Small intestine (tissue), 7 donors: ENCODE data around the gene SHANK3. TPM values are rescaled to one million over a fixed set of nuclear protein-coding genes. Genes with fewer than 3 reads are reported as not detected.

Experiments
- DNase-seq, 2 donors: peaks; one replicate each; pipeline versions ENCODE4 v3.0.0 to v3.0.0-alpha.2; 2013
- FAIRE-seq: peaks from 2 replicates; lab custom pipeline; 2012; peaks lifted over from hg19 to GRCh38; lab: Jason Lieb, UNC
- H3K27ac ChIP-seq, 3 donors: one replicate each; pipeline ENCODE4 v1.5.1; 2013; ENCODE audit warnings: low read length in 2 of 3, mild to moderate bottlenecking in 2 of 3, control low read depth in 1 of 3, inconsistent platforms in 1 of 3, low read depth in 1 of 3, moderate library complexity in 1 of 3
- H3K27me3 ChIP-seq, 3 donors: one replicate each; pipeline ENCODE4 v1.6.1; 2013; ENCODE audit warnings: low read length in 3 of 3, inconsistent platforms in 1 of 3; ENCODE audit not compliant: control insufficient read depth in 3 of 3, insufficient read depth in 3 of 3
- H3K36me3 ChIP-seq, 3 donors: one replicate each; pipeline ENCODE4 v1.6.1; 2013; ENCODE audit warnings: low read length in 3 of 3, inconsistent platforms in 1 of 3, low read depth in 1 of 3, mild to moderate bottlenecking in 1 of 3, moderate library complexity in 1 of 3; ENCODE audit not compliant: control insufficient read depth in 3 of 3, insufficient read depth in 2 of 3
- H3K4me1 ChIP-seq, 3 donors: one replicate each; pipeline ENCODE4 v1.6.1; 2013; ENCODE audit warnings: low read length in 2 of 3, inconsistent platforms in 1 of 3, low read depth in 1 of 3, mild to moderate bottlenecking in 1 of 3, moderate library complexity in 1 of 3; ENCODE audit not compliant: control insufficient read depth in 3 of 3, insufficient read depth in 2 of 3
- H3K4me3 ChIP-seq, 3 donors: one replicate each; pipeline ENCODE4 v1.5.1; 2013; ENCODE audit warnings: low read length in 3 of 3, control low read depth in 1 of 3, inconsistent platforms in 1 of 3, low read depth in 1 of 3, mild to moderate bottlenecking in 1 of 3, moderate library complexity in 1 of 3
- H3K9me3 ChIP-seq, 2 donors: one replicate each; pipeline ENCODE4 v1.6.1; 2013; ENCODE audit warnings: low read depth in 1 of 2, low read length in 1 of 2; ENCODE audit not compliant: control insufficient read depth in 2 of 2, insufficient read depth in 1 of 2
- WGBS, 3 donors: extraction: QIAGEN DNeasy Blood & Tissue Kit; methylation state at CpG; one replicate each; pipeline ENCODE4 v1.1.7; 2013; 5-methylcytosine and 5-hydroxymethylcytosine counted together
- polyA plus RNA-seq, 4 donors: library from polyadenylated mRNA; stranded (reverse) in 3 of 4; unstranded in 1 of 4; fragments of 200-250 nt in 3 of 4; fragments of 120-200 nt in 1 of 4; gene quantifications; one replicate each; pipeline versions ENCODE4 v1.2.1 to v1.2.3, GENCODE V29; 2013
- donor health status: healthy with polysubstance abuse.
- donor health status: control.
- donor health status: control.
- donor health status: Bipolar disorder and iron deficiency.
- donor health status: healthy.

Gene SHANK3
- polyA plus RNA-seq, 4 donors = 0.27 to 19.6 (median 5.2) TPM

DNA sequence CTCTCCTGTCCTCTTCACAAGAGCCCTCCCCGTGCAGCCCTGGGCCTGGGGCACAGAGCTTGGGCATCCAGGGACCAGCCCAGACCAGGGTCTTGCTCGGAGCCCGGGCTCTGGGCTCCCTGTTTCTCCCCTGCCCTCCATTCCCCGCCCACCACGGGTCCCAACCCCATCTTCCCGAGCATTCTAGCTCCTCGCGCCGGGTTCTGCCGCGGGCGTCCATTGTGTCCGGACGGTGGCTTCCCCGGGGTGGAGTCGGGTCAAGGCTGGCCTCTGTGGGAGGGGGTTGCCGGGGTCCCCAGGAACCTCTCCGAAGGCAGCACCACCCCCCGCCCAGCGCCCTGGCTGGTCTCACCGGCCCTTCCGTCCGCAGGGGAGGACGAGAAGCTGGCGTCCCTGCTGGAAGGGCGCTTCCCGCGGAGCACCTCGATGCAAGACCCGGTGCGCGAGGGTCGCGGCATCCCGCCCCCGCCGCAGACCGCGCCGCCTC lies 47.2 kb downstream of the SHANK3 start:
- peaks cover 0 to 3% of the 10 kb centered on the region in 2 donors for H3K9me3 ChIP-seq
- peaks cover 0 to 16% (median 3%) of the 10 kb centered on the region in 3 donors for H3K27me3 ChIP-seq
- FAIRE-seq (no peak), DNase-seq (no peak)
- peaks cover 0 to 52% (median 0%) of the 10 kb centered on the region in 3 donors for H3K36me3 ChIP-seq
- no peak overlapping the region for H3K27ac ChIP-seq
- 38 to 58% (median 47%) methylated on average over 32 to 40 of the region's 40 CpGs for WGBS, 3 donors
- H3K4me3 ChIP-seq = no peak overlapping the region
- H3K4me1 ChIP-seq = no peaks in the 10 kb centered on the region

DNA sequence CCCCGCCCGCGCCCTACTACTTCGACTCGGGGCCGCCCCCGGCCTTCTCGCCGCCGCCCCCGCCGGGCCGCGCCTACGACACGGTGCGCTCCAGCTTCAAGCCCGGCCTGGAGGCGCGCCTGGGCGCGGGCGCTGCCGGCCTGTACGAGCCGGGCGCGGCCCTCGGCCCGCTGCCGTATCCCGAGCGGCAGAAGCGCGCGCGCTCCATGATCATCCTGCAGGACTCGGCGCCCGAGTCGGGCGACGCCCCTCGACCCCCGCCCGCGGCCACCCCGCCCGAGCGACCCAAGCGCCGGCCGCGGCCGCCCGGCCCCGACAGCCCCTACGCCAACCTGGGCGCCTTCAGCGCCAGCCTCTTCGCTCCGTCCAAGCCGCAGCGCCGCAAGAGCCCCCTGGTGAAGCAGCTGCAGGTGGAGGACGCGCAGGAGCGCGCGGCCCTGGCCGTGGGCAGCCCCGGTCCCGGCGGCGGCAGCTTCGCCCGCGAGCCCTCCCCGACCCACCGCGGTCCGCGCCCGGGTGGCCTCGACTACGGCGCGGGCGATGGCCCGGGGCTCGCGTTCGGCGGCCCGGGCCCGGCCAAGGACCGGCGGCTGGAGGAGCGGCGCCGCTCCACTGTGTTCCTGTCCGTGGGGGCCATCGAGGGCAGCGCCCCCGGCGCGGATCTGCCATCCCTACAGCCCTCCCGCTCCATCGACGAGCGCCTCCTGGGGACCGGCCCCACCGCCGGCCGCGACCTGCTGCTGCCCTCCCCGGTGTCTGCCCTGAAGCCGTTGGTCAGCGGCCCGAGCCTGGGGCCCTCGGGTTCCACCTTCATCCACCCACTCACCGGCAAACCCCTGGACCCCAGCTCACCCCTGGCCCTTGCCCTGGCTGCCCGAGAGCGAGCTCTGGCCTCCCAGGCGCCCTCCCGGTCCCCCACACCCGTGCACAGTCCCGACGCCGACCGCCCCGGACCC lies 48.0 kb downstream of the SHANK3 start:
- DNase-seq (no peak), FAIRE-seq (no peak)
- H3K4me3 ChIP-seq = no peak overlapping the region
- H3K9me3 ChIP-seq = peaks cover 0 to 3% of the 10 kb centered on the region in 2 donors
- peaks cover 0 to 16% (median 3%) of the 10 kb centered on the region in 3 donors for H3K27me3 ChIP-seq
- 34 to 51% (median 38%) methylated on average over 60 to 132 of the region's 132 CpGs for WGBS, 3 donors
- peaks cover 0 to 53% (median 0%) of the 10 kb centered on the region in 3 donors for H3K36me3 ChIP-seq
- no peaks in the 10 kb centered on the region for H3K4me1 ChIP-seq
- H3K27ac ChIP-seq = no peak overlapping the region

- WGBS, 3 donors = 86 to 91% (median 90%) methylated on average over 30 to 32 of the region's 32 CpGs
- DNase-seq (no peak), FAIRE-seq (no peak)
- Histone ChIP-seq H3K4me3 (no peak overlapping the region), H3K4me1 (no peaks in the 10 kb centered on the region), H3K36me3 (peaks cover 0 to 58% (median 0%) of the 10 kb centered on the region in 3 donors), H3K9me3 (peaks cover 0 to 3% of the 10 kb centered on the region in 2 donors), H3K27me3 (peaks cover 0 to 16% (median 3%) of the 10 kb centered on the region in 3 donors), H3K27ac (no peak overlapping the region)
Measured at GRCh38 chr22:50721257-50721844, 48.7 kb downstream of the SHANK3 start.

GRCh38 chr22:50722048-50722701 lies 49.6 kb downstream of the SHANK3 start:
- Histone ChIP-seq H3K36me3 (peaks cover 0 to 63% (median 0%) of the 10 kb centered on the region in 3 donors), H3K9me3 (peaks cover 0 to 3% of the 10 kb centered on the region in 2 donors), H3K4me3 (no peak overlapping the region), H3K4me1 (no peaks in the 10 kb centered on the region), H3K27ac (no peak overlapping the region), H3K27me3 (peaks cover 0 to 16% (median 3%) of the 10 kb centered on the region in 3 donors)
- FAIRE-seq (no peak), DNase-seq (no peak)
- WGBS, 3 donors = 94 to 96% (median 94%) methylated on average over 32 to 33 of the region's 33 CpGs

Other genes starting within 250 kb of the SHANK3 start
- 10 to 100 TPM; 27.3 to 43.7 (median 35.4) TPM for gene SBF1, start 197.8 kb upstream of the SHANK3 start, polyA plus RNA-seq
- 10 to 100 TPM in 2 of 4 donors, 1 to 10 TPM in 2; 2.2 to 14.7 (median 8.7) TPM for gene ADM2, start 191.3 kb upstream of the SHANK3 start, polyA plus RNA-seq
- under 1 TPM in 2 of 4 donors, not detected in 2; 0.28 to 0.44 TPM for gene MIOX, start 186.0 kb upstream of the SHANK3 start, polyA plus RNA-seq
- 10 to 100 TPM; 37.8 to 52.8 (median 46.9) TPM for gene LMF2, start 165.1 kb upstream of the SHANK3 start, polyA plus RNA-seq
- 10 to 100 TPM; 29.3 to 45.9 (median 39.8) TPM for gene NCAPH2, start 164.6 kb upstream of the SHANK3 start, polyA plus RNA-seq
- gene SCO2, start 147.2 kb upstream of the SHANK3 start, polyA plus RNA-seq = 1 to 10 TPM in 3 of 4 donors, under 1 TPM in 1; 0.92 to 2.7 (median 2.3) TPM
- gene TYMP, start 142.8 kb upstream of the SHANK3 start, polyA plus RNA-seq = 100 to 1,000 TPM in 1 of 4 donors, 10 to 100 TPM in 3; 10.7 to 172 (median 90.0) TPM
- gene KLHDC7B, start 126.9 kb upstream of the SHANK3 start, polyA plus RNA-seq = under 1 TPM in 2 of 4 donors, not detected in 2; 0.10 to 0.28 TPM
- gene SYCE3, start 109.9 kb upstream of the SHANK3 start, polyA plus RNA-seq = under 1 TPM in 1 of 4 donors, not detected in 3; 0.33 TPM
- 100 to 1,000 TPM in 1 of 4 donors, 10 to 100 TPM in 3; 14.6 to 115 (median 42.4) TPM for gene CPT1B, start 94.4 kb upstream of the SHANK3 start, polyA plus RNA-seq
- 100 to 1,000 TPM in 3 of 4 donors, 10 to 100 TPM in 1; 61.2 to 371 (median 223) TPM for gene CHKB, start 90.0 kb upstream of the SHANK3 start, polyA plus RNA-seq
- gene MAPK8IP2, start 72.0 kb upstream of the SHANK3 start, polyA plus RNA-seq = 1 to 10 TPM in 2 of 4 donors, under 1 TPM in 2; 0.22 to 3.5 (median 0.82) TPM
- gene ARSA, start 44.7 kb upstream of the SHANK3 start, polyA plus RNA-seq = 10 to 100 TPM; 28.2 to 85.9 (median 71.3) TPM
- gene ACR, start 65.4 kb downstream of the SHANK3 start, polyA plus RNA-seq = 1 to 10 TPM in 1 of 4 donors, under 1 TPM in 1, not detected in 2; 0.25 to 1.1 TPM
- 10 to 100 TPM in 3 of 4 donors, 1 to 10 TPM in 1; 7.6 to 31.3 (median 12.7) TPM for gene RABL2B, start 110.8 kb downstream of the SHANK3 start, polyA plus RNA-seq